Measurements from ENCODE around the gene HMG20B. TPM values are rescaled to one million over a fixed set of nuclear protein-coding genes. Genes with fewer than 3 reads are reported as not detected.

Gene HMG20B
- total RNA-seq, 1 donor from 2014 or later, result 28.7 TPM

DNA sequence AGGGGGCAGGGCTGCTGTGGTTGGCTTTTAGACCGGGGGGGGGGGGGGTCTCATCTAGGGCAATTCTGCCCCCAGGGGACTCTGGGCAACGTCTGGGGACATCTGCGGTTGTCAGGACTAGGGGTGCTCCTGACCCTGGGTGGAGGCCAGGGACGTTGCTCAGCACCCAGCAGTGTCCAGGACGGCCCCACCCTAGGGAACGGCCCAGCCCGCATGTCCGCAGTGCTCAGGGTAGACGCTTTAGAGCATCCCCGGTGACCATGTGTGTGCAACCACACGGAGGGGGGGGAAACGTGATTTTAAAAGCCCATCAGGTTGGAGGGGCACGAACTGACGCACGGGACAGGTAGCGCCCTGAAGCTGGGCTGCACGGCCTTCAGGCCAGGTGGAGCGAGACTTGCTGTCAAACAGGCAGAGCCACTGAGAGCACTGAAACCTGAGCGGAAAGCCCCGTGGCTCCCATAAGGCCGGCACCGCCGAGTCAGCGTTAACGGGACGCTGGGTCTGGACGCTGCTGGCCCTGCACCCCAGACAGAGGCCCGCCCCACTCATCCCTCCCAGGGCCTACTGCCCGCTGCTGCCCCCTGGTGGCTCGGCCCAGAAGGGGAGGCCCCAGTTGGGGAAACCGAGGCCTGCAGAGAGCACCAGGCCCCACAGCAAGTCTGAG is 45.5 kb downstream of the HMG20B start:
- Histone ChIP-seq H3K27ac (ENCODE audit: low read depth, low read length) (no peak overlapping the region), H3K4me3 (ENCODE audit: low read length in 3 of 3) (peak overlapping the region in 1 of 3 donors; percentile 52)

DNA sequence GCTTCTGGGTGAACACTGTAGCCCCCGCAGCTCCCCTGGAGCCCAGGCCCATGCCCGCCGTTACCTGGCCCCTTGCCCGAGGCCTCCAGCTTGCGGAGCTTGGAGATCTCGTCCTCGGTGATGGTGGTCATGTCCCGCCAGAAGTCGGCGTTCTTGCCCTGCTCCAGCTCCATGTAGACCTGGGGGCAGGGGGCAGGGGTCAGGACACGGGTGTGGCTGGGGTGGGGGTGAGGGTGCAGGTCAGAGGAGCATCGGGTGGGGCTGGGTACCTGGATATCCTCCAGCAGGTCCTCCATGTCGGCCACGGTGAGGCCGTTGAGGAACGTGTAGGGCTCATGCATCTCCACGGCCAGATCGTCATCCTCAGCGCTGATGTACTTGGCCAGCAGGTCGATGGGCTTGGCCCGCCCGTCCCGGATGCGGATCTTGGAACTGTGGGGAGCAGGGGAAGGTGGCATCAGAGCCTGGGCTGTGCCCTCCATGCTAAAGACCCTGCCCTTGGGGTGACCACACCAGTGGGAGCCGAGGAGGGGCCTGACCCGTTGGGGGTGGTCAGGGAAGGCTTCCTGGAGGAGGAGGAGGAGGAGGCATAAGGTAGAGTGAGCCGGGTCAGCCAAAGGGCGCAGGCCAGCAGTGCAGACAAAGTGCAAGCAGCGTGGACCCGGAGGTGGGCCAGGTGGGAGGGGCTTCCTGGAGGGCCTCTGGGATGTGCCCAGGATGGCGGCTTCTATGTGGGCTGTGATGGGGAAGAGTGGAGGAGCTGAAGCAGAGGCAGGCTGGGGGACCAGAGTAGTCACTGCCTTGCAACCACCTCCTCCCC is 46.3 kb downstream of the HMG20B start:
- peaks cover 19 to 21% (median 20%) of the 10 kb centered on the region in 3 donors for H3K36me3 ChIP-seq (ENCODE audit: control insufficient read depth in 3 of 3, insufficient read depth in 3 of 3, low read length in 3 of 3)
- H3K27me3 ChIP-seq (ENCODE audit: control insufficient read depth in 3 of 3, insufficient read depth in 3 of 3, low read length in 3 of 3), result no peaks in the 10 kb centered on the region
- no peak overlapping the region for H3K9ac ChIP-seq (ENCODE audit: low read depth in 1 of 3, low read length in 3 of 3)

More for the DNA sequence above, 45.5 kb downstream of the HMG20B start:
- Histone ChIP-seq H3K36me3 (ENCODE audit: control insufficient read depth in 3 of 3, insufficient read depth in 3 of 3, low read length in 3 of 3) (peaks cover 18 to 25% (median 24%) of the 10 kb centered on the region in 3 donors), H3K4me1 (ENCODE audit: control insufficient read depth in 3 of 3, insufficient read depth in 3 of 3, low read length in 3 of 3) (peaks cover 4 to 6% (median 5%) of the 10 kb centered on the region in 3 donors), H3K9ac (ENCODE audit: low read depth in 1 of 3, low read length in 3 of 3) (peak overlapping the region in 1 of 3 donors; percentile 60), H3K9me3 (ENCODE audit: control insufficient read depth in 3 of 3, low read length in 3 of 3) (no peaks in the 10 kb centered on the region), H3K27me3 (ENCODE audit: control insufficient read depth in 3 of 3, insufficient read depth in 3 of 3, low read length in 3 of 3) (no peaks in the 10 kb centered on the region)

DNA sequence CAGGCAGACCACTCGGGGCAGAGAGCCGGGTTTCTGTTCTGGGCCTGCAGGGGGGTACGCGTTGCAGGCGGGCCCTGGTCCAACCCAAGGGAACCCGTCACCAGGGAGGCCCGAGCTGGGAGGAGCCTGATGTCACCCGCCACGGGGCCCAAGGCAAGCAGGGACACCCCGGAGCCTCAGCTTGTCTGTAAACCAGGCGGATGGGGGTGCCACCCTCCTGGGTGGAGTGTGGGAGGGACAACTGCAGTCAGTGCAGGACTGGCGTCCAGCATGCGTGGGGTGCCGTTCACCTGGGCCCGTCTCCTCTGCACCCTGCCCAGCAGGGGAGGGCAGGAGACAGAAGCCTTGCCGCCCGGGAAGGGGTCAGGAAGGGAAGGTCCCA is 46.9 kb downstream of the HMG20B start:
- Histone ChIP-seq H3K9ac (ENCODE audit: low read depth in 1 of 3, low read length in 3 of 3) (no peak overlapping the region), H3K27me3 (ENCODE audit: control insufficient read depth in 3 of 3, insufficient read depth in 3 of 3, low read length in 3 of 3) (no peaks in the 10 kb centered on the region), H3K4me1 (ENCODE audit: control insufficient read depth in 3 of 3, insufficient read depth in 3 of 3, low read length in 3 of 3) (peaks cover 8 to 11% (median 10%) of the 10 kb centered on the region in 3 donors), H3K36me3 (ENCODE audit: control insufficient read depth in 3 of 3, insufficient read depth in 3 of 3, low read length in 3 of 3) (peaks cover 19 to 20% (median 19%) of the 10 kb centered on the region in 3 donors), H3K9me3 (ENCODE audit: control insufficient read depth in 3 of 3, low read length in 3 of 3) (no peaks in the 10 kb centered on the region), H3K4me3 (ENCODE audit: low read length in 3 of 3) (no peak overlapping the region), H3K27ac (ENCODE audit: low read depth, low read length) (no peak overlapping the region)

More for the DNA sequence above, 46.3 kb downstream of the HMG20B start:
- Histone ChIP-seq H3K4me1 (ENCODE audit: control insufficient read depth in 3 of 3, insufficient read depth in 3 of 3, low read length in 3 of 3) (peaks cover 4 to 6% (median 5%) of the 10 kb centered on the region in 3 donors), H3K27ac (ENCODE audit: low read depth, low read length) (no peak overlapping the region), H3K4me3 (ENCODE audit: low read length in 3 of 3) (no peak overlapping the region), H3K9me3 (ENCODE audit: control insufficient read depth in 3 of 3, low read length in 3 of 3) (no peaks in the 10 kb centered on the region)

DNA sequence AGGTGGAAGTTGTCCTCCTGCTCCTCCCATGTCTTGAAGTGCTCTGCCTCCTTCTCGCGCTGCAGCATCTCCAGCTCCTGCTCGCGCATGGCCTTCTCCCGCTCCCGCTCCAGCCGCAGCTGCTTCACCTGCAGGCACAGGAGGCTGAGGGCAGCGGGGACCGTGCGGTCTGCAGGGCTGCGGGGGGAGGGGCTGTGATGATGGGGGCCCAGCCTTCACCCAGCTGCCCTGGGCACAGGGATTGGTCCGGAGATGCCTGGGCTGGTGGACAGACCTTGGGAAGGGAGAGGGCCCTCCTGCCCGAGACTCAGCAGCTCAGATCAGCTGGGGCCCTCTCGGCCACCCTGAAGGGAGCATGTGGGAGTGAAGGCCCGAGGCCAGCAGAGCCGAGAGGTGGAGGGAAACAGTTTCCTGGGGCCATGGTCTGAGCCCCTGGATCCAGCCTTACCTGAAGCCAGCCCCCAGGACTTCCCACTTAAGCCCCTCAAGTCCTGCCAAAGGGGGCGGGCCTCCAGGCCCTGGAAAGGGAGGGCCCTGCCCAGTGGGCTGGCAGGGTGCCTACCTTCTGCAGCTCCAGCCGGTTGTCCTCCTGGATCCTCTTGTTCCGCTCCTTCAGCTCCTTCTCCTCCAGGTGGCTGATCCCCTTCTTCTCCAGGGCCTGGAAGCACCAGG is 47.5 kb downstream of the HMG20B start:
- no peaks in the 10 kb centered on the region for H3K27me3 ChIP-seq (ENCODE audit: control insufficient read depth in 3 of 3, insufficient read depth in 3 of 3, low read length in 3 of 3)
- no peak overlapping the region for H3K9ac ChIP-seq (ENCODE audit: low read depth in 1 of 3, low read length in 3 of 3)
- H3K4me1 ChIP-seq (ENCODE audit: control insufficient read depth in 3 of 3, insufficient read depth in 3 of 3, low read length in 3 of 3), result peaks cover 14 to 17% (median 17%) of the 10 kb centered on the region in 3 donors
- H3K4me3 ChIP-seq (ENCODE audit: low read length in 3 of 3), result no peak overlapping the region
- H3K36me3 ChIP-seq (ENCODE audit: control insufficient read depth in 3 of 3, insufficient read depth in 3 of 3, low read length in 3 of 3), result peaks cover 16 to 20% (median 19%) of the 10 kb centered on the region in 3 donors
- H3K9me3 ChIP-seq (ENCODE audit: control insufficient read depth in 3 of 3, low read length in 3 of 3), result no peaks in the 10 kb centered on the region
- no peak overlapping the region for H3K27ac ChIP-seq (ENCODE audit: low read depth, low read length)

DNA sequence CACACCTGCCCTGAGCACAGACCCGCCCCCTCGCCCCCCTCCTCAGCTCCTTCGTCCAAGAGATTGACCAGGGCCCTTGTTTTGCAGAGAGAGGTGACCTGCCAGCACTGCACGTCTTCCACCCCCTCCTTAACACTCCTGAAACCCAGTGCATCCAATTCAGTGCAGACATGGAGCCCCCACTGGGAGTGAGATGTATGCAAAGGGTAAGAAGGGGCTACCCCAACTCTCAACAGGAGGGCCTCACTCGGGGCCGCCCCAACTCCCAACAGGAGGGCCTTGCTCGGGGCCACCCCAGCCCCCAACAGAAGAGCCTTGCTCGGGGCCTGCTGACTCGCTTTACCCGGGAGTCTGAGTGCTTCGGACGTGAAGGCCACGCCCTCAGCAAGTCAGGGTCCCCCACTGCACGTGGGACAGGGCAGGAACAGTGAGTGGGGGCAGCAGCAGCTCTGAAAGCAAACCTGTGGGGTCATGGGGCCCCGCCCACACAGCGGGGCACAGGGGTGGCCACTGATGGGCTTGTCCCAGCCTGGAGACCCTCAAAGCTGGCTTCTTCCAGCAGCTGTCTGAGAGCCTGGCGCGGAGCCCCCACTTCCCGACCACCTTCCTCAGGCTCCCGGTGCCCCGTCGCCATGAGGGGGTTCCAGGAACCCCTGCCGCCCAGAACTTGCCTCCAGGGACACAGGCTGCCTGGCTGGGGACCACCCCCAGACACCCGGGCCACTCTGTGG is 48.2 kb downstream of the HMG20B start:
- Histone ChIP-seq H3K9ac (ENCODE audit: low read depth in 1 of 3, low read length in 3 of 3) (no peak overlapping the region), H3K4me1 (ENCODE audit: control insufficient read depth in 3 of 3, insufficient read depth in 3 of 3, low read length in 3 of 3) (peaks cover 21 to 24% (median 24%) of the 10 kb centered on the region in 3 donors), H3K9me3 (ENCODE audit: control insufficient read depth in 3 of 3, low read length in 3 of 3) (no peaks in the 10 kb centered on the region), H3K36me3 (ENCODE audit: control insufficient read depth in 3 of 3, insufficient read depth in 3 of 3, low read length in 3 of 3) (peaks cover 14 to 20% (median 19%) of the 10 kb centered on the region in 3 donors), H3K4me3 (ENCODE audit: low read length in 3 of 3) (no peak overlapping the region), H3K27ac (ENCODE audit: low read depth, low read length) (no peak overlapping the region), H3K27me3 (ENCODE audit: control insufficient read depth in 3 of 3, insufficient read depth in 3 of 3, low read length in 3 of 3) (no peaks in the 10 kb centered on the region)

DNA sequence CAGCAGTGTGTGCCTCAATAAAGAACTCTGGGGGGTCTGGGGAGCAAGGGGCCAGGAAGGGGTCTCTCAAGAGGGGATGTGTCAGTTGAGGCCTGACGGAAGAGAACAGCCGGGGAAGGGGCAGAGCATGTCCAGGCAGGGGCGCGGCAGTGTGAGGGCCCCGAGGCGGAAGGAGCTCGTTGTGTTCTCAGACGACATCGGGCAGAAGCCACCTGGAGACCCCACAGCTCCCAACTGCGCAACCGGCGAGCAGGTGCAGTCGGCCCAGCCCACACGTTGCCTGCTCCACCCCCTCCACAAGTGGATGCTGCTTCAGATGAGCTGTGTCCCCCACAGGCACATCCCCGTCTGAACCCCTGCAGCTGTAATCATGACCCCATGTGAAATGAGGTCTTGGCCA is 48.9 kb downstream of the HMG20B start:
- no peak overlapping the region for H3K9ac ChIP-seq (ENCODE audit: low read depth in 1 of 3, low read length in 3 of 3)
- no peaks in the 10 kb centered on the region for H3K27me3 ChIP-seq (ENCODE audit: control insufficient read depth in 3 of 3, insufficient read depth in 3 of 3, low read length in 3 of 3)
- no peak overlapping the region for H3K4me3 ChIP-seq (ENCODE audit: low read length in 3 of 3)
- no peak overlapping the region for H3K27ac ChIP-seq (ENCODE audit: low read depth, low read length)
- peaks cover 14 to 20% (median 19%) of the 10 kb centered on the region in 3 donors for H3K36me3 ChIP-seq (ENCODE audit: control insufficient read depth in 3 of 3, insufficient read depth in 3 of 3, low read length in 3 of 3)
- no peaks in the 10 kb centered on the region for H3K9me3 ChIP-seq (ENCODE audit: control insufficient read depth in 3 of 3, low read length in 3 of 3)
- peaks cover 24 to 30% (median 27%) of the 10 kb centered on the region in 3 donors for H3K4me1 ChIP-seq (ENCODE audit: control insufficient read depth in 3 of 3, insufficient read depth in 3 of 3, low read length in 3 of 3)

DNA sequence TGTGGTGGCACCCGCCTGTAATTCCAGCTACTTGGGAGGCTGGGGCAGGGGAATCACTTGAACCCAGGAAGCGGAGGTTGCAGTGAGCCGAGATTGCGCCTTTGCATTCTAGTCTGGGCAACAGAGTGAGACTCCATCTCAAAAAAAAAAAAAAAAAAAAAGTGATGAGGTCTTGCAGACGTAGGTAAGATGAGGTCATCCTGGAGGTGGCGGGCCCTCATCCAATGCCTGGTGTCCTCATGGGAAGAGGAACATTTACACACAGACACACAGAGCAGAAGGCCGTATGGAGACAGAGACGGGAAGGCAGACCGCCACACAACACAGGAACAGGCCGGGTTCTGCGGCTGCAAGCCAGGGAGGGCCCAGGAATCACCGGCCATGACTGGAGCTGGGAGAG is 49.5 kb downstream of the HMG20B start:
- Histone ChIP-seq H3K27me3 (ENCODE audit: control insufficient read depth in 3 of 3, insufficient read depth in 3 of 3, low read length in 3 of 3) (no peaks in the 10 kb centered on the region), H3K36me3 (ENCODE audit: control insufficient read depth in 3 of 3, insufficient read depth in 3 of 3, low read length in 3 of 3) (peaks cover 14 to 20% (median 19%) of the 10 kb centered on the region in 3 donors), H3K9me3 (ENCODE audit: control insufficient read depth in 3 of 3, low read length in 3 of 3) (no peaks in the 10 kb centered on the region), H3K4me1 (ENCODE audit: control insufficient read depth in 3 of 3, insufficient read depth in 3 of 3, low read length in 3 of 3) (peaks cover 26 to 34% (median 27%) of the 10 kb centered on the region in 3 donors), H3K27ac (ENCODE audit: low read depth, low read length) (no peak overlapping the region), H3K4me3 (ENCODE audit: low read length in 3 of 3) (no peak overlapping the region), H3K9ac (ENCODE audit: low read depth in 1 of 3, low read length in 3 of 3) (no peak overlapping the region)

DNA sequence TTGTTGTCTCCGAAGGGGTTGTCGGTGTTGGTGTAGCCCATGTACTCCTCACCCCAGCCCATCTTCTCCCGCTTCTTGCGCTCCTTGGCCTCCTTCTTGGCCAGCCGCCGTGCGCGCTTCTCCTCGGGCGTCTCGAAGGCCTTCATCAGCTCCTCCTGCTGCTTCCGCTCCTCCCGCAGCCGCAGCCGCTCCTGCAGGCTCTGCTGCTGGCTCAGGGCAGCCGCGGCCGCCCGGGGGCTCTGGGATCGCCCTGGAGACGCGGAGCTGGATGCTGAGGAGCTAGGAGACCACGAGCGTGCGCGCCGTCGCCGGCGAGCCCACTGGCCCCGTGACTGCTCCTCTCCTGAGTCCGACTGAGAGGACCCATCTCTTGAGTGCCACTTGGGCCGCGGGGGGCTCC is 51.0 kb downstream of the HMG20B start:
- peaks cover 24 to 32% (median 26%) of the 10 kb centered on the region in 3 donors for H3K4me1 ChIP-seq (ENCODE audit: control insufficient read depth in 3 of 3, insufficient read depth in 3 of 3, low read length in 3 of 3)
- peaks cover 10 to 19% (median 14%) of the 10 kb centered on the region in 3 donors for H3K36me3 ChIP-seq (ENCODE audit: control insufficient read depth in 3 of 3, insufficient read depth in 3 of 3, low read length in 3 of 3)
- no peak overlapping the region for H3K9ac ChIP-seq (ENCODE audit: low read depth in 1 of 3, low read length in 3 of 3)
- no peak overlapping the region for H3K27ac ChIP-seq (ENCODE audit: low read depth, low read length)
- H3K4me3 ChIP-seq (ENCODE audit: low read length in 3 of 3), result no peak overlapping the region
- H3K27me3 ChIP-seq (ENCODE audit: control insufficient read depth in 3 of 3, insufficient read depth in 3 of 3, low read length in 3 of 3), result no peaks in the 10 kb centered on the region
- no peaks in the 10 kb centered on the region for H3K9me3 ChIP-seq (ENCODE audit: control insufficient read depth in 3 of 3, low read length in 3 of 3)

DNA sequence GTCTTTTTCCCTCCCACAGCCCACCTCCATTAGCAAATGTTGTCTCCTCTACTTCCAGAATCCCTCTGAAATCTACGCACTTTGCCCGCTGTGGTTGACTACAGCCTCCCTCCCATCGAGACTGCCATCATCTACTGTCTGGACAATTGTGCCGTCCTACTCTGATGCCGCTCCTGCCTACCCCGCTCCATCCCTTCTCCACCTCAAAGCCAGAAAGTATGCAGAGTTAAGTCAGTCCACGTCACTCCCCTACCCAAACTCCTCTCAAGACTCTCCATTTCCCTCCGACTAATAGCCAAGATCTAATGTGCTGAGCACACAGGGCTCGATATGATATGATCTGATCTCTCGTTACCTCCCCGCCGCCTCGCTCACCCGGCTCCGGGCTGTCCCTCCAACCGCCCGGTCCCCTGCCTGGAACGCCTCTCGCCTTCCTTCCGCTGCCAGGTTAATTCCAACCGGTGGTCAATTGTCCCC is 53.3 kb downstream of the HMG20B start:
- Histone ChIP-seq H3K4me1 (ENCODE audit: control insufficient read depth in 3 of 3, insufficient read depth in 3 of 3, low read length in 3 of 3) (peaks cover 24 to 32% (median 26%) of the 10 kb centered on the region in 3 donors), H3K36me3 (ENCODE audit: control insufficient read depth in 3 of 3, insufficient read depth in 3 of 3, low read length in 3 of 3) (peaks cover 8 to 15% (median 11%) of the 10 kb centered on the region in 3 donors), H3K4me3 (ENCODE audit: low read length in 3 of 3) (peak overlapping the region; percentile 86 to 97 (median 92)), H3K9ac (ENCODE audit: low read depth in 1 of 3, low read length in 3 of 3) (peak overlapping the region; percentile 82 to 96 (median 82)), H3K27me3 (ENCODE audit: control insufficient read depth in 3 of 3, insufficient read depth in 3 of 3, low read length in 3 of 3) (no peaks in the 10 kb centered on the region), H3K27ac (ENCODE audit: low read depth, low read length) (peak overlapping the region; percentile 94), H3K9me3 (ENCODE audit: control insufficient read depth in 3 of 3, low read length in 3 of 3) (no peaks in the 10 kb centered on the region)

All from skeletal muscle tissue (tissue), 4 donors.